Measurements from ENCODE around the gene PAPOLG. TPM values are rescaled to one million over a fixed set of nuclear protein-coding genes. Genes with fewer than 3 reads are reported as not detected.
"Not testable (repeated sequence)": the region's sequence is repeated elsewhere in the genome, so short reads cannot be mapped to it uniquely, and the experiment has no call there.

The PAPOLG gene
- polyA plus RNA-seq, 4 donors, result 22.0 to 27.5 (median 23.7) TPM

GRCh38 chr2:60821587-60822302 lies 65.7 kb downstream of the PAPOLG start:
- no peak for DNase-seq (ENCODE audit: low read depth in 4 of 4, low spot score in 3 of 4)

- DNase-seq (ENCODE audit: low read depth in 4 of 4, low spot score in 3 of 4), result no peak
Measured at GRCh38 chr2:60822987-60823386, 66.9 kb downstream of the PAPOLG start.

GRCh38 chr2:60823694-60824305 lies 67.7 kb downstream of the PAPOLG start:
- DNase-seq (ENCODE audit: low read depth in 4 of 4, low spot score in 3 of 4), result no peak

GRCh38 chr2:60825666-60826065 lies 69.6 kb downstream of the PAPOLG start:
- no peak for DNase-seq (ENCODE audit: low read depth in 4 of 4, low spot score in 3 of 4)

- no peak for DNase-seq (ENCODE audit: low read depth in 4 of 4, low spot score in 3 of 4)
Measured at GRCh38 chr2:60826111-60826510, 70.0 kb downstream of the PAPOLG start.

- DNase-seq (ENCODE audit: low read depth in 4 of 4, low spot score in 3 of 4), result not testable (repeated sequence)
Measured at GRCh38 chr2:60826860-60827259, 70.8 kb downstream of the PAPOLG start.

- no peak for DNase-seq (ENCODE audit: low read depth in 4 of 4, low spot score in 3 of 4)
Measured at GRCh38 chr2:60827369-60827768, 71.3 kb downstream of the PAPOLG start.

- DNase-seq (ENCODE audit: low read depth in 4 of 4, low spot score in 3 of 4), result no peak
Measured at GRCh38 chr2:60830991-60831390, 74.9 kb downstream of the PAPOLG start.

- DNase-seq (ENCODE audit: low read depth in 4 of 4, low spot score in 3 of 4), result no peak
Measured at GRCh38 chr2:60831921-60832320, 75.9 kb downstream of the PAPOLG start.

GRCh38 chr2:60832621-60833020 lies 76.6 kb downstream of the PAPOLG start:
- DNase-seq (ENCODE audit: low read depth in 4 of 4, low spot score in 3 of 4), result no peak

GRCh38 chr2:60834270-60834717 lies 78.2 kb downstream of the PAPOLG start:
- DNase-seq (ENCODE audit: low read depth in 4 of 4, low spot score in 3 of 4), result no peak

- no peak for DNase-seq (ENCODE audit: low read depth in 4 of 4, low spot score in 3 of 4)
Measured at GRCh38 chr2:60836491-60836890, 80.4 kb downstream of the PAPOLG start.

- DNase-seq (ENCODE audit: low read depth in 4 of 4, low spot score in 3 of 4), result no peak
Measured at GRCh38 chr2:60837123-60837522, 81.1 kb downstream of the PAPOLG start.

- no peak for DNase-seq (ENCODE audit: low read depth in 4 of 4, low spot score in 3 of 4)
Measured at GRCh38 chr2:60838481-60838880, 82.4 kb downstream of the PAPOLG start.

- DNase-seq (ENCODE audit: low read depth in 4 of 4, low spot score in 3 of 4), result no peak
Measured at GRCh38 chr2:60839126-60839813, 83.2 kb downstream of the PAPOLG start.

GRCh38 chr2:60840880-60841279 lies 84.8 kb downstream of the PAPOLG start:
- no peak for DNase-seq (ENCODE audit: low read depth in 4 of 4, low spot score in 3 of 4)

GRCh38 chr2:60843006-60843405 lies 86.9 kb downstream of the PAPOLG start:
- no peak for DNase-seq (ENCODE audit: low read depth in 4 of 4, low spot score in 3 of 4)

- no peak for DNase-seq (ENCODE audit: low read depth in 4 of 4, low spot score in 3 of 4)
Measured at GRCh38 chr2:60844105-60844504, 88.0 kb downstream of the PAPOLG start.

- DNase-seq (ENCODE audit: low read depth in 4 of 4, low spot score in 3 of 4), result no peak
Measured at GRCh38 chr2:60847854-60848253, 91.8 kb downstream of the PAPOLG start.
